DOHH2 (cell line): ENCODE results near the gene LRRC75B.
A peak's percentile ranks its signal among the peaks of the same experiment; 100 is the strongest.
"Not testable (repeated sequence)": the region's sequence is repeated elsewhere in the genome, so short reads cannot be mapped to it uniquely, and the experiment has no call there.

Experiments
- H3F3A ChIP-seq: fragments of 200-600 bp; sonication (generic), shearing (Covaris generic); 2 replicates; pipeline ENCODE4 v1.6.0; 2016; ENCODE audit warnings: antibody characterized with exemption, mild to moderate bottlenecking; ENCODE audit not compliant: control insufficient read depth, insufficient read depth
- H3K27ac ChIP-seq: fragments of 200-600 bp; sonication (generic); 2 replicates; pipeline ENCODE4 v1.5.1; 2014; ENCODE audit warnings: low read depth, mild to moderate bottlenecking, low read length, moderate library complexity
- H3K27me3 ChIP-seq: fragments of 200-600 bp; sonication (generic); 2 replicates; pipeline ENCODE4 v1.6.1; 2014; ENCODE audit warnings: mild to moderate bottlenecking, low read length, mixed read lengths; ENCODE audit not compliant: control insufficient read depth
- H3K36me3 ChIP-seq: fragments of 200-600 bp; sonication (generic); 2 replicates; pipeline ENCODE4 v1.6.1; 2014; ENCODE audit warnings: mild to moderate bottlenecking, low read length, moderate library complexity, mixed read lengths; ENCODE audit not compliant: control insufficient read depth
- H3K4me1 ChIP-seq: fragments of 200-600 bp; sonication (generic); 2 replicates; pipeline ENCODE4 v1.6.1; 2014; ENCODE audit warnings: mild to moderate bottlenecking, low read length, mixed read lengths; ENCODE audit not compliant: control insufficient read depth
- H3K4me2 ChIP-seq: fragments of 200-600 bp; sonication (generic); 2 replicates; pipeline ENCODE4 v1.6.0; 2014; ENCODE audit warnings: mild to moderate bottlenecking, low read length, moderate library complexity
- H3K4me3 ChIP-seq: fragments of 200-600 bp; sonication (generic); 2 replicates; pipeline ENCODE4 v1.5.1; 2014; ENCODE audit warnings: mild to moderate bottlenecking, low read length, mixed read lengths
- H3K79me2 ChIP-seq: fragments of 200-600 bp; sonication (generic); 2 replicates; pipeline ENCODE4 v1.6.1; 2014; ENCODE audit warnings: mild to moderate bottlenecking, low read length, mixed read lengths; ENCODE audit not compliant: control insufficient read depth
- H3K9me2 ChIP-seq: fragments of 200-600 bp; sonication (generic); replicated peaks from 2 replicates; pipeline ENCODE4 v1.6.1; 2014; ENCODE audit warnings: mild to moderate bottlenecking, low read length, mixed read lengths; ENCODE audit not compliant: control insufficient read depth
- H3K9me3 ChIP-seq: fragments of 200-600 bp; sonication (generic); 2 replicates; pipeline ENCODE4 v1.6.1; 2014; ENCODE audit warnings: antibody characterized with exemption, low read length, mixed read lengths; ENCODE audit not compliant: control insufficient read depth, insufficient read depth
- H4K20me1 ChIP-seq: fragments of 200-600 bp; sonication (generic); 2 replicates; pipeline ENCODE4 v1.6.0; 2014; ENCODE audit warnings: low read depth, mild to moderate bottlenecking, antibody characterized with exemption, low read length, moderate library complexity; ENCODE audit not compliant: control insufficient read depth, insufficient read depth
- TF ChIP-seq, protein P1 (sequence below): fragments of 200-600 bp; sonication (generic); IDR thresholded peaks from one replicate; pipeline ENCODE4 v1.5.1; 2014; ENCODE audit warnings: antibody characterized with exemption, mild to moderate bottlenecking, low read depth, low read length; ENCODE audit not compliant: poor library complexity, severe bottlenecking

Gene LRRC75B

DNA sequence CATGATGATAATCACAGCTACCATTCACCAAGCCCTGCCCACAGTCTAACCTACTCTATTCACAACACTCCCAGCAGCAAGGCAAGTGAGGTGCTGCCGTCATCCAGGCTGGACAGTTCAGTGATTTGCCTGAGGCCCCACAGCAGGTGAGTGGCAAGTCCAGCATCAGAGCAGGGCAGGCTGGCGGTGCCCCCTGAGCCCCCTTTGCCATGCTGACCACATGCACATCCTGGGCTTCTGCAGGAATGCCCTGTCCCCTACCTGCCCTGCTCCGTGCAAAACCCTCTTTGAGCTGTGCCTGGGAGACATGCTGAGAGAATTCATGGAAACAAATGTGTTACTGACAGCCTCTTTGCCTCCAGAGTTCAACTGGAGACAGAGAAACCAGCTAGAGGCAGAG is 17.0 kb upstream of the LRRC75B start:
- not testable (repeated sequence) for H3K9me2 ChIP-seq, H3K4me2 ChIP-seq, H3K4me3 ChIP-seq, H3K9me3 ChIP-seq, H4K20me1 ChIP-seq, H3K79me2 ChIP-seq, H3K36me3 ChIP-seq, H3F3A ChIP-seq, H3K4me1 ChIP-seq, H3K27me3 ChIP-seq, H3K27ac ChIP-seq

DNA sequence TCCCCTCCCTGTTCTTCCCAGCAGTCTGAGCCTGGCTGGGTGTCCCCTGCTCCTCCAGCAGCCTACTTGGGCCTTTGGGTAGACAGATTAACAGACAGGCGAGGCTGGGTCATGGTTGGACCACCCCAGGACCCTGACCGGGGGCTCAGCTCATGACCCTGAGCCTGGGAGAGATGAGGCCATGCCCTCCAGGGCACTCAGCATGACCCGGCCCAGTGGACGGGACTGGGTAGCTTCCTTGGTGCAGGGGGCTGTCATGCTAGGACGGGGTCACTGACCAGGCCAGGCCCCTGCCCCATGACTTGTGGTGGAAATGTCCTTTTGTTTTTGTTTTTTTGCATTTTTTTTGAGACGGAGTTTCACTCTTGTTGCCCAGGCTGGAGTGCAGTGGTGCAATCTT is 15.5 kb upstream of the LRRC75B start:
- H3K27ac ChIP-seq = 0 out of 2 replicates have a peak overlapping the region, but pooled peaks have one; percentile 6
- H3K4me1 ChIP-seq = peaks cover 15% of the 10 kb centered on the region
- not testable (repeated sequence) for H3K9me2 ChIP-seq, H3F3A ChIP-seq, H3K79me2 ChIP-seq, H3K27me3 ChIP-seq, H4K20me1 ChIP-seq, H3K9me3 ChIP-seq, H3K36me3 ChIP-seq
- H3K4me2 ChIP-seq = peak overlapping the region; percentile 49
- H3K4me3 ChIP-seq = peak overlapping the region; percentile 57

DNA sequence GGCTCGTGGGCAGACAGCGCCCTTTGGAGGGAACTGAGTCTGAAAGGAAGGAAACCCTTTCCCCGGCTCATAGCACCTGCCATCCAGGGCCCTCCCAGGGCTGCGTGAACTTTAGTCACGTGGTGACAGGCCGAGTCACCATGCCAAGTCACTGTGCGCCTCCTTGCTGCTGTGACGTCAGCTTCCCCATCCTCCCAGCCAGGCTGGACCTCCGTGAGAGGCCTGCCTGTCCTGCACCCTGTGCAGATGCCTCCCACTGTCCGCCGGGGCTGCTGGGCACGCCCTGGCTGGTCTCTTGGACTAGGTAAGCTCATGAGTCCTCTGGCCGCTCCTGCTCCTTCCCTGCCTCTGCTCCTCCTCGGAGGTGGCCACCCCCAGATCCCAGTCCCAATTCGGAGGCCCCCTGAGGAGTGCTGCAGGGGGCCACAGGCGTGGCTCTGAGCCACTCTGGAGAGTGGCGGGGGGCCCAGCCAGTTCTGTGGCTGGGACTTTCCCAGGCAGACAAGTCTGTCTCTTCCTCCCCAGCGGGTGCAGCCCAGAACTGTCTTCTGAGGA is 14.6 kb upstream of the LRRC75B start:
- not testable (repeated sequence) for H3K79me2 ChIP-seq, H3F3A ChIP-seq, H3K9me2 ChIP-seq, H4K20me1 ChIP-seq, H3K9me3 ChIP-seq, H3K36me3 ChIP-seq, H3K27me3 ChIP-seq
- Histone ChIP-seq H3K27ac (peak overlapping the region; percentile 6; the same call in 1 of the 2 replicates), H3K4me3 (peak overlapping the region; percentile 57), H3K4me1 (peaks cover 15% of the 10 kb centered on the region), H3K4me2 (peak overlapping the region; percentile 49)

DNA sequence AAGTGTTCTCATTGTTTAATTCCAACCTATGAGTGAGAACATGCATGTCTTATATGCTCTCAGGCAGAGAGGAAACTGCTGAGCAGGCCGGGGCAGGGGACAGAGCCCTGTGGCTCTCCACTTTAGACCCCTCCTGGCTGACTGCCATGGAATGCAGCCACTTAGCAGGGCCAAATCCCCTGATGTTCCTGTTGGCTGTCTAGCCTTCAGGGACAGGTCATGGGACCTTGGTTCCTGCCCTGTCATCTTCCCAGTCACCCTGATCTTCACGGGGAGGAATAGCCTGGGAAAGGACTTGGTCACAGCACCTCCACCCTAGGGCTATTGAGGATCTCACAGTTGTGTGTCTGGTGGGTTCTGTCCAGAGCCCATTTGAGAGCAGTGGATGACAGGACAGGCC is 13.5 kb upstream of the LRRC75B start:
- H3K36me3 ChIP-seq, H3K79me2 ChIP-seq, H3K9me2 ChIP-seq, H3K27ac ChIP-seq, H3F3A ChIP-seq, H3K27me3 ChIP-seq, H3K9me3 ChIP-seq, H3K4me2 ChIP-seq, H3K4me3 ChIP-seq, H4K20me1 ChIP-seq: not testable (repeated sequence)
- peaks cover 15% of the 10 kb centered on the region for H3K4me1 ChIP-seq

DNA sequence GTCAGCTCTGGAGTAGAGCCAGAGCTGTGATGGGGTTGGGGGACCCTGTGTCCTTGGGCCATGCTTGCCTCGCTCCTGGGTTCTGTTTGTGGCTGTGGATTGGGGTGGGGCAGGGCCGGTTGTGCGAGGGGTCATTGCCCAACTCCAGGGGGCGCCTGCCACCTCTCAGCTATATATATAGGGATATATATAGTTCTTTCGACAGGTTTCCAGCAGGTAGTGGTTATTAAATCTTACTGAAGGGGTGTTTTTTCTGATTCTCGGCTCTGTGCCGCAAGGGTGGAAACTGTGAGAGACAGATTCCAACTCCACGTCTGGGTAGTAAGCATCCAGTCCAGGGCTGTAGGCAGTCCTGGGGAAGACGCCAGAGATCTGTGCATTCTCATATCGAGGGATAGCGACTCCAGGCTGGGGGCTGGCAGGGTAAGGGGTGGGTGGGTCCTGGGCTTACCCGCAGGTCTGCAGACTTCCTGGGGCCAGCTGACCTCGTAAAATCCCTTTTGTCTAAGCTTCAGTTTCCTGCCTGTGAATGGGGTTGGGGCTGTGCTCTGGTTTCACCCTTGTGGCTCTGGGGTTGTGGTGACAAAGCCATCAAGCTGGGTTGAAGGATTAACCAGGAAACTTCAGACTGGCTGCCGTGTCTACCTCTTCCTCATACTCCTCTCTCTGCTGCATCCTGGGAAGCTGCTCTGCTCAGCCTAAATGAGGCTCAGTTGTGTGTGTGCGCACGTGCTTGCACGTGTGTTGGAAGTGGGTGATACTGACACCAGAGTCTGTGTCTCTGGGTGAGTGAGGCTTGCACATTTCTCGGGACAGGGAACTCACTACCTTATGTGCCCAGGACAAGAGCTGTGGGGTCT is 11.1 kb upstream of the LRRC75B start:
- H3K9me3 ChIP-seq, H3K4me3 ChIP-seq, H3K9me2 ChIP-seq, H3K4me2 ChIP-seq, H4K20me1 ChIP-seq, H3K79me2 ChIP-seq, H3F3A ChIP-seq, H3K27ac ChIP-seq, H3K36me3 ChIP-seq, H3K27me3 ChIP-seq: not testable (repeated sequence)
- TF ChIP-seq, protein P1, sequence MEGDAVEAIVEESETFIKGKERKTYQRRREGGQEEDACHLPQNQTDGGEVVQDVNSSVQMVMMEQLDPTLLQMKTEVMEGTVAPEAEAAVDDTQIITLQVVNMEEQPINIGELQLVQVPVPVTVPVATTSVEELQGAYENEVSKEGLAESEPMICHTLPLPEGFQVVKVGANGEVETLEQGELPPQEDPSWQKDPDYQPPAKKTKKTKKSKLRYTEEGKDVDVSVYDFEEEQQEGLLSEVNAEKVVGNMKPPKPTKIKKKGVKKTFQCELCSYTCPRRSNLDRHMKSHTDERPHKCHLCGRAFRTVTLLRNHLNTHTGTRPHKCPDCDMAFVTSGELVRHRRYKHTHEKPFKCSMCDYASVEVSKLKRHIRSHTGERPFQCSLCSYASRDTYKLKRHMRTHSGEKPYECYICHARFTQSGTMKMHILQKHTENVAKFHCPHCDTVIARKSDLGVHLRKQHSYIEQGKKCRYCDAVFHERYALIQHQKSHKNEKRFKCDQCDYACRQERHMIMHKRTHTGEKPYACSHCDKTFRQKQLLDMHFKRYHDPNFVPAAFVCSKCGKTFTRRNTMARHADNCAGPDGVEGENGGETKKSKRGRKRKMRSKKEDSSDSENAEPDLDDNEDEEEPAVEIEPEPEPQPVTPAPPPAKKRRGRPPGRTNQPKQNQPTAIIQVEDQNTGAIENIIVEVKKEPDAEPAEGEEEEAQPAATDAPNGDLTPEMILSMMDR = peak; percentile 30
- peaks cover 15% of the 10 kb centered on the region for H3K4me1 ChIP-seq

DNA sequence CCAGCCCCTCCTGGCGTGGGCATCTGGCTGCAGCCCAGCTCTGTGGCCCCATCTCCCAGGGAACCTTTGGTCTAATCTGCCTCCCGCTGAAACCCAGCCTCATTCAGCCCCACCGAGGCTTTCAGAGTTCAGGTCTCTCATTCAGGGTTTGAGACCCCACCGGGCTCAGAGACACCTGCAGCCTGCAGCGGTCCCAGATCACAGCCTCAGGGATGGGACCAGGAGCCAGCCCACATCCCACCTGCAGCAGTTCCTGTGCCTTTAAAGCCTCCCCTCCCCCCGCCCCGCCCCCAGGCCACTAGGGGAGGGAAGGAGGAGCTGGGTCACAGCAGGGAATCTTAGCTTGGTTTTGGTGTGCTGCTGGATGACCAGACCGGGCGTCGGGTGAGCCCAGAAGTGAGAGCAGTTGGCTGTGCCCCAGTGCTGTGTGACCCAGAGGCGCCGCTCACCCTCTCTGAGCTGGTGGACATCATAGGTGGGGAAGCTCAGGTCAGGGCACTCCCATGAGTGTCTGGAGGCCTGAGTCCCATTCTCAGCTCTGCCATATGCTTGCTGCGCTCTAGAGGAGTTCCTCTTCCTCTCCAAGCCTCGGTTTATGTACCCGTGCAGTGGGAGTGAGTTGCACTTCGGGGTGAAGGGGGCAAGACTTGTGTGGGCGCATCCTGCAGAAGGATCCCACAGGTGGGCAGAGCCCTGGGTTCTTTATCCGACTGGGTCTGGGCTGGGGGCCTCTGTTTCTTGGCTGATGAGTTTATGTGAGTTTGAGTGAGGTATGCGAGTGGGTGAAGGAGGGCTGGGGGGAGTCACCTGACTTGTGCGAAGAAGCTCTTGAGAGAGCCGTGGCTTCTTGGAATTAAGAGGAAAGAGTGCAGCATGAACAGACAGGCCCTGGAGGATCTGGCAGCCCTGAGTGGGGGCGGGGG is 10.2 kb upstream of the LRRC75B start, which contains the start of gene GGT1:
TSS of gene GGT1 (plus strand) at position 347 of the 923 bp plus-strand sequence. CDS start 7,889 bp downstream, outside the sequence.
- H3K4me3 ChIP-seq, H3K27ac ChIP-seq: not testable (repeated sequence)

More for the DNA sequence above, 10.2 kb upstream of the LRRC75B start, which contains the start of gene GGT1:
- not testable (repeated sequence) for H3K27me3 ChIP-seq, H3K9me3 ChIP-seq, H3K9me2 ChIP-seq, H3K79me2 ChIP-seq, H3F3A ChIP-seq, H4K20me1 ChIP-seq, H3K36me3 ChIP-seq, H3K4me2 ChIP-seq
- peaks cover 15% of the 10 kb centered on the region for H3K4me1 ChIP-seq
